M059J (cell line): ENCODE data around the gene SLC36A3. TPM values are rescaled to one million over a fixed set of nuclear protein-coding genes. Genes with fewer than 3 reads are reported as not detected.
"Not testable (repeated sequence)": the region's sequence is repeated elsewhere in the genome, so short reads cannot be mapped to it uniquely, and the experiment has no call there.

Experiments
- DNase-seq: peaks from one replicate; pipeline ENCODE4 v3.0.0-alpha.2; 2012; ENCODE audit warnings: low read depth
- total RNA-seq: library from RNA; depleted of rRNA; stranded (reverse); fragments of >200 nt; shearing (Covaris generic); gene quantifications from 2 replicates; pipeline ENCODE4 v1.2.3, GENCODE V29; 2014; rRNA removed

Gene SLC36A3
- total RNA-seq, 1 experiment from 2014 or later, result not detected

GRCh38 chr5:151239237-151239861 is 64.2 kb downstream of the SLC36A3 start:
- peak; percentile 58 for DNase-seq

GRCh38 chr5:151238303-151238741 is 65.2 kb downstream of the SLC36A3 start:
- DNase-seq, result no peak

GRCh38 chr5:151237685-151238084 is 65.9 kb downstream of the SLC36A3 start:
- no peak for DNase-seq

GRCh38 chr5:151236888-151237287 is 66.7 kb downstream of the SLC36A3 start:
- DNase-seq, result no peak

GRCh38 chr5:151235239-151235571 is 68.4 kb downstream of the SLC36A3 start:
- not testable (repeated sequence) for DNase-seq

- DNase-seq, result peak; percentile 47
These were observed 68.9 kb downstream of the SLC36A3 start for GRCh38 chr5:151234476-151235238.

- DNase-seq, result no peak
These were observed 69.9 kb downstream of the SLC36A3 start for GRCh38 chr5:151233616-151234085.

GRCh38 chr5:151231359-151231758 is 72.2 kb downstream of the SLC36A3 start:
- no peak for DNase-seq

- no peak for DNase-seq
These were observed 73.4 kb downstream of the SLC36A3 start for GRCh38 chr5:151230048-151230680.

- no peak for DNase-seq
These were observed 74.6 kb downstream of the SLC36A3 start for GRCh38 chr5:151228986-151229385.

GRCh38 chr5:151227918-151228447 is 75.6 kb downstream of the SLC36A3 start:
- no peak for DNase-seq

Other genes with a start within 250 kb of the SLC36A3 start
- 85.3 and 116 TPM in 2 replicates for gene TNIP1, start 222.7 kb downstream of the SLC36A3 start, total RNA-seq
- 66.3 and 81.5 TPM in 2 replicates for gene ANXA6, start 146.0 kb downstream of the SLC36A3 start, total RNA-seq
- gene CCDC69, start 79.7 kb downstream of the SLC36A3 start, total RNA-seq, result 1.5 and 2.1 TPM in 2 replicates
- 24.1 and 30.9 TPM in 2 replicates for gene GM2A, start 50.6 kb downstream of the SLC36A3 start, total RNA-seq
- not detected in 2 replicates for gene SLC36A2, start 43.8 kb upstream of the SLC36A3 start, total RNA-seq
- gene SLC36A1, start 143.8 kb upstream of the SLC36A3 start, total RNA-seq, result 4.5 and 4.9 TPM in 2 replicates